GM03348 (cell line): ENCODE measurements around the gene TJAP1.
"Not testable (repeated sequence)": the region's sequence is repeated elsewhere in the genome, so short reads cannot be mapped to it uniquely, and the experiment has no call there.

Experiments used
- DNase-seq: peaks from one replicate; pipeline ENCODE4 v3.0.0; 2012; ENCODE audit warnings: low spot score

TJAP1 gene

DNA sequence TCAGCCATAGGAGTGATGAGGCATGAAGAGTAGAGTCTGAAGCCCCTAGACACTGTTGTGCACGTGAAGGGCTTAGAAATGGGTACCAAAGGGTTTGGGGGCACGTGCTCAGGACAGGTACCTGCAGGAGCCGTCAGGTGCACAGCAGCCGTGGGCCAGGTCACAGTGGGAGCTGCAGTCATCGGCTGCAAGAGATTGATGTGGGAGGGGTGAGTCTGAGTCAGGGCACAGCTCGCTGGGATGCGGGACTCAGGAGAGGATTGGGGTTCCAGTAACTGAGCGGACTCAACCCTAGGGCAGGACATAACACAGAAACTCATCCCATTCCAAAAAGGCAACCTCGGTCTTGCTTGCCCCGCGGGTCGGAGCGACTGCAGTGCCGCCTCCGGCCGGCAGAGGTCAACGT lies 23.1 kb upstream of the TJAP1 start:
- DNase-seq, result no peak

- peak; percentile 94 for DNase-seq
These were observed 22.5 kb upstream of the TJAP1 start for GRCh38 chr6:43454696-43455530.

DNA sequence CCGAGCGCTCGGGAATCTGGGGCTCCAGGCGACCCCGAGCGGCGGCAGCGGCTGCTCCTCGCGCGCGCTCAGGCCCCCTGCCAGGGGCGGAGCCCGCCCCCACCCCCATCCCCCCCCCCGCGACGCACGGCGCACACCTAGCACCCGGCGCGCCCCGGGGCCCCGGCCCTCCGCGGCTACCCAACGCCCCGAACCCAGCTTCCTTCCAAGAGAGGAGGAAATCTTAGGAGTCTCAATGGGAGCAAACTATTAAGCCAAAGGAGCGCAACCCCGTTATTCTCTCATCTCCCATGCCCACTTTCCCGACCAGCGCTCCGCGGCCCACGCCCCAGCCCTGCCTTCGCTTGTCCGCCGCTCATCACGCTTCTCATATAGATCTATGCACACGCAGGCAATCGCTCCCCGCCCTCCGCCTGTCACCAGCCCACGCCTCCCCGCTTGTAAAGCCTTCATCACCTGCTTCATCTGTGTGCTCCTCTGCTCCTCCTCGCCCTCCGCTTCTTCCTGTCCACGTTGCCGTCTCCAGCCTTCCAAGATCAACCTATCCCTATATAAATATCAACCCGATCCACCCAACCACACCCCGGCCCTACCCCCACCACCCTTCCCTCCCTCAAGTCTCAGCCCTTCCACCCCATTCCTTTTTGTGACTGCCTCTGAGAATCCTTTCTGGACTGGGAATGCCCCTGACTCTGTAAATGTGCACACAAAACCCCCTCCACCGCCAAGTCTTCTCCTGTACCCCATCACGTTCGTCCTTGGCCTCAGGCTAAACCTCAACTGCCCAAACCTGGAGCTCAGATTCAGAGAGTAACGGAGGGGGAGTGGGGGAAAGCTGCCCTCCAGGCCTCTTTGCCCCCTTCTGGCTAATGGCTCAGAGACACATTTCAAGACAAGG lies 21.6 kb upstream of the TJAP1 start, which contains the start of gene DLK2:
TSS of gene DLK2 (minus strand) at position 18 of the 898 bp plus-strand sequence. CDS start 723 bp downstream, outside the sequence.
- DNase-seq, result peak; percentile 42

- DNase-seq, result no peak
These were observed 19.7 kb upstream of the TJAP1 start for GRCh38 chr6:43457643-43458042.

- not testable (repeated sequence) for DNase-seq
These were observed 19.2 kb upstream of the TJAP1 start for GRCh38 chr6:43458154-43458553.

DNA sequence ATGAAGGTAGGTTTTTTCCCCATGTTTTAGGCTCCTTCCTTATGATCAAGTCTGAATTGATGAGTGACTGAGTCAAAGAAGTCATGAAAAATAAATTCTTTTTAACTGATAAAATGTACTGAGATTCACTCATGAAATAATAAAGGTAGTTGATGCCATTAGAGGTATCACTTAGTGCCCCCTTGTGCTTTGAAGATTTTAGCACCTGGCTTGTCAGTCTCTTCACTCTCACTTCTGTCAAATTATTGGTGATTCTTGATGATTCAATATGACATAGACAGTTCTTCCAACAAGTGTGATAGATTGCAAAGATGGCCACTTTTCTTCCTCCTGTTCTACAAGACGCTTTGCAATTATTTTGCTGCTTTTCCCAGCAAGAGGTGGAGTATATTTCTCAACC lies 17.8 kb upstream of the TJAP1 start:
- DNase-seq, result no peak

DNA sequence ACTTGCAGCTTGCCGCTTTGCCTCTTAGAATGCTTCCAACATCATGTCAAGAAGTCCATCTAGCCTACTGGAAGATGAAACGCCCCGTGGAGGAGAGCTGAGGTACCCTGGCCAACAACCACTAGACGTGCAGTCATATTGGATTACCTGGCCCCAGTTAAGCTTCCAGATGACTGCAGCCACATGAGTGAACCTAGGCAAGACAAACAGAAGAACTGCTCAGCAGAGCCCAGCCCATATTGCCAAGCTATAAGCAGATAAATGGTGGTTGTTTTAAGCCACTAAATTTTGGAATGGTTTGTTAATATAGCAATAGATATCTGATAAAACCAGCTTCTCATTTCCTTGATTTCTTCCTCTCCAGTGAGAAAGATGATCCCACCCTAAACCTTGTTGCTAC lies 17.3 kb upstream of the TJAP1 start:
- no peak for DNase-seq

DNA sequence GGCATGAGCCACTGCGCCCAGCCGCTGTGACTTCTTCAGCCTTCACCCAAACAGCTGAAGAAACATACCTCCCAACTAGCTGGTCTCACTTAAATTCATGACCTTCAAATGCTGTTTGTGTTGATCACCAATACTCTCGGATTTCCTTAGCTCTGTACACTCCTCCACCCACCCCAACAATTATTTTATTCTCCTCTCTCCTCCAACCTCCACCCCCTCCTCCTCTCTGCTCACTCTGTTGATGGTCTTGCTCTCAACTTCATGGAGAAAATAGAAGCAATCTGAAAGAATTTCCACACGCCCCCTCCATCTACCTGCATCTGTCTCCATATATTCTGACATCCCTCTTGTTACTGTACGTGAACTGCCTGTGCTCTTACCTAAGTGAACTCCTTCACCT lies 15.4 kb upstream of the TJAP1 start:
- no peak for DNase-seq

- no peak for DNase-seq
These were observed 13.0 kb upstream of the TJAP1 start for GRCh38 chr6:43464337-43464736.

DNA sequence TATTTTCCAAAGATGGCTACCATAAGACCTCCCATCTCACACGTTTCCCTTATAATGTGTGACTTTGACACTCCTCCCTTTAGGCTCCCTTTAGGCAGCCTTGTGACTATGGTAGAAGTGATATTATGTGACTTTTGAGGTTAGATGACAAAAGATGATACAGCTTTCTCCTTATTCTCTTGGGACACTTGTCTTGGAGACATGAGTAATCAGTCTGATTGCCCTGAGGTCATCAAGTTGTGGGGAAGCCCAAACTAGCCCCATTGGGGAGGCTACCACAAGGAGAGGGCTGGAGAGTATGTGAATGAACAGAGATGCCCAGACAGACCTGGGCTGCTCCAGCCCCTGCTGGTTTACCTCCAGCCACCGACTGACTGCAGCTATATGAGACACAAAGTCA lies 11.4 kb upstream of the TJAP1 start:
- DNase-seq, result no peak

GRCh38 chr6:43467265-43467664 lies 10.1 kb upstream of the TJAP1 start:
- DNase-seq, result not testable (repeated sequence)

DNA sequence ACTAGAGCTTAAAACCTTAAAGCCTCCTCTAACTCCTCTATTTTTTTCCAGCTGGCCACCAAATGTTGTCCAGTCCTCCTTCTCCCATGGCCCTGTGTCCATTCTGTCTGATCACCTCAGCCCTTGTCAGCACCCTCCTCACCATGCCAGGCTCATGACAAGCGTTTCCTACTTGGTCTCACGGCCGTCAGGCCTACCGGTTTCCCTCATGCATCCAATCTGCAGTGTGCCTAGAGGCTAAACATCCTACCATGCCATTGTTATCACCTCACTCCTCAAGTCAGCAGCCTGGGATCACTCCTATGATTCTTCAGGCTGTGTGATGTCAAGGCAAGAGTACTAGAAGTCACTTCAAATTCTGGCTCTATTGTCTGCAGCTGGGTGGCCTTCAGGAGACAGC lies 9.6 kb upstream of the TJAP1 start:
- no peak for DNase-seq

DNA sequence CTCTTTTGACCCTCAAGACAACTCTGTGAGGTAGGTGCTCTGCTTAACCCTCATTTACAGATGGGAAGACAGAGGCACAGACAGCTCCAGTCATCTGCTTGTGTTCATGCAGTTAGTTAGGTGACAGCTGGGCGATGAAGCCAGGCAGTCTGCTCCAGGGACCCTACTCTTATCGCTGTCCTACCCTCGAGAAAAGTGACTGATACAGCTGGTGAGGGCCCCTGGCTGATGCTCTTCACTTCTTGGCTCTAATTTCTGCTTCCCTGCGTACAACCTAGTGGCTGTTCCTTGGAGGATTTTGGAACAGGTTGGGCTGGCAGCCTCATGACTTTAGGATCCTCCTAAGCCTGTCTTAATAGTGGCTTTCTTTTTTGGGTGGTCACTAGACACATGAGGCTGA lies 9.1 kb upstream of the TJAP1 start:
- no peak for DNase-seq

GRCh38 chr6:43468748-43469681 lies 8.4 kb upstream of the TJAP1 start:
- no peak for DNase-seq

GRCh38 chr6:43469947-43470346 lies 7.4 kb upstream of the TJAP1 start:
- no peak for DNase-seq

- no peak for DNase-seq
These were observed 6.0 kb upstream of the TJAP1 start for GRCh38 chr6:43471399-43471798.

GRCh38 chr6:43472515-43472914 lies 4.9 kb upstream of the TJAP1 start:
- DNase-seq, result no peak

GRCh38 chr6:43475516-43475915 lies 1.9 kb upstream of the TJAP1 start:
- no peak for DNase-seq

GRCh38 chr6:43476746-43477145 lies 624 bp upstream of the TJAP1 start:
- no peak for DNase-seq

- DNase-seq, result peak; percentile 47
These were observed 620 bp downstream of the TJAP1 start for GRCh38 chr6:43478008-43478372.

DNA sequence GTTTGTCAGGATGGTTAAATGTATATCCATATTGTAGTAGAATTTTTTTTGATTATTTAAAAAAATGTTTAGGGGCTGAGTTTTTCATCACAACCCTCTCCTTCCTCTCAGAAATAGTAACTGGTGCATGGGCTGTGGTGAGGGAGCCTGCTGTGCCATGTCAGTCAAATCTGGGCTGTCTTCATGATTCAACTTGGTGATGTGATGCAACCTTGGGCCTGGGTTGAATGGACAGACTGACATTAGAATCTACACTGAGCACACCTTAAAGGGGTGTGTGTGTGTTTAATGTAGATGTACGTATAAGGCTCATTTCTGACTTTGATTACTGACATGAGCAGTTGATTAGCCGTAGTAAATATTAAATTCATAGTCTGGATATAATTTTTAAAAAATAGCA lies 3.7 kb downstream of the TJAP1 start:
- no peak for DNase-seq
